Measurements from ENCODE around the gene RHCE.
"Not testable (repeated sequence)": the region's sequence is repeated elsewhere in the genome, so short reads cannot be mapped to it uniquely, and the experiment has no call there.

RHCE gene

GRCh38 chr1:25432749-25433388, 12.2 kb upstream of the RHCE start:
- DNase-seq = no peak

- no peak for DNase-seq
These were observed 11.5 kb upstream of the RHCE start for GRCh38 chr1:25431955-25432719.

- DNase-seq = no peak
These were observed 10.6 kb upstream of the RHCE start for GRCh38 chr1:25430967-25431881.

DNA sequence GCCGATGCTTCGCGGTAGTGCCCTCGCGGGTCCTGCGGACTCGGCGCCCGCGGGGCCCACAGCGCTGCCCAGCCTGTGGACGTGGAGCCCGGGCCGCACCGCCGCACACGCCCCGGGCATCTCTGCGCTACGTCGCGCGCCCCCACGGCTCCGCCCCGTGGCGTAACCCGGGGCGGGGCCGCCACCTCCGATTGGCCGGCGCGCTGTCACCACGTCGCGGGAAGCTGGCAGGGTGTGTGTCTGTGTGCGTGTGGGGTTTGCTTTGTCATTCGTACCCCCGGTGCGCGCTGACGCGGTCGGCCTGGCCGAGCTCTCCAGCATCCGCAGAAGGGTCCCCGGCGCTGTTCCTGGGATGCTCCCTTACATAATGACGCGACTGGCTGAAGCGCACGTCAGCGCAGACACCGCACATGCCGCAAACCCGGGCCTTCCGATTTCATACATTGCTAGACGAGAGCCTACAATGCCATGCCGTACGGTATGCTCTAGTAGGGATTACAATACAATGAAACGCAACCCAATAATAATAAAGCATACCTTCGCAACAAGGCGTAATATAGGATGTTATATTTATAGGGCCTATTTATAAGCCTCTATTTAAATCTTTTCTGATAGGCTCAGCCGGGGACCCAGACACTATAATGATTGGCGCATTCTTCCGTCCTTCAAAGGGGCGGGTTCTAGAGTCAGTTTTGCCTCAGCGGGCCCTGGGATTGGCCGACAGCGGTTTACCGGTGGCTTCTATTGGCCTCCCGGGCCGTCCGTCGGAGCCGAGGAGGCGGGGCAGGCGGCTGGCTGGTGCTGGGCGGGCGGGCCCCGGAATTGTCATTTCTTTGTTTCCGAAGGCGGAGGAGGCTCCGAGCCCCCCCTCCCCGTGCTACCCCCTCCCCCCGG, 9.7 kb upstream of the RHCE start, which contains the start of gene MACO1:
MACO1 (plus strand) TSS at position 825 of the 894 bp plus-strand sequence. CDS start 202 bp downstream, outside the sequence.
- DNase-seq = peak; percentile 89

- DNase-seq = no peak
These were observed 8.0 kb upstream of the RHCE start for GRCh38 chr1:25428475-25429166.

DNA sequence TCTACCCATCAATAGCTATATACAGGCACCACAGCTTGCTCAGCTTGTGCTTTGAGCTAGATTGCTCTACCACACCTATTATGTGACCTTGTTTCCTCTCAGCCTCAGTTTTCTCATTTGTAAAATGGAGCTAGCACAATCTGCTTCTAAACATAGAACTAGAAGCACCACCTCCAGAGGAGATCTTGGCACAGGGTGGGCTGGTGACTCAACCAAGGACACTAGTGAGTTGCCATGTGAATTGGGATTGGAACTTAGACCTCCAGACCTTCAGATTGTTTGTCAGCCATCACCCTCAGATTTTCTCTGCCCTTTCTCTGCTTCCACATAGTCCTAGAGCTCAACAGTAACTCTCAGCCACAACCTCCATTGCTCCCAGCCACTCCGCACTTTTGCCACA, 7.1 kb upstream of the RHCE start:
- no peak for DNase-seq

DNA sequence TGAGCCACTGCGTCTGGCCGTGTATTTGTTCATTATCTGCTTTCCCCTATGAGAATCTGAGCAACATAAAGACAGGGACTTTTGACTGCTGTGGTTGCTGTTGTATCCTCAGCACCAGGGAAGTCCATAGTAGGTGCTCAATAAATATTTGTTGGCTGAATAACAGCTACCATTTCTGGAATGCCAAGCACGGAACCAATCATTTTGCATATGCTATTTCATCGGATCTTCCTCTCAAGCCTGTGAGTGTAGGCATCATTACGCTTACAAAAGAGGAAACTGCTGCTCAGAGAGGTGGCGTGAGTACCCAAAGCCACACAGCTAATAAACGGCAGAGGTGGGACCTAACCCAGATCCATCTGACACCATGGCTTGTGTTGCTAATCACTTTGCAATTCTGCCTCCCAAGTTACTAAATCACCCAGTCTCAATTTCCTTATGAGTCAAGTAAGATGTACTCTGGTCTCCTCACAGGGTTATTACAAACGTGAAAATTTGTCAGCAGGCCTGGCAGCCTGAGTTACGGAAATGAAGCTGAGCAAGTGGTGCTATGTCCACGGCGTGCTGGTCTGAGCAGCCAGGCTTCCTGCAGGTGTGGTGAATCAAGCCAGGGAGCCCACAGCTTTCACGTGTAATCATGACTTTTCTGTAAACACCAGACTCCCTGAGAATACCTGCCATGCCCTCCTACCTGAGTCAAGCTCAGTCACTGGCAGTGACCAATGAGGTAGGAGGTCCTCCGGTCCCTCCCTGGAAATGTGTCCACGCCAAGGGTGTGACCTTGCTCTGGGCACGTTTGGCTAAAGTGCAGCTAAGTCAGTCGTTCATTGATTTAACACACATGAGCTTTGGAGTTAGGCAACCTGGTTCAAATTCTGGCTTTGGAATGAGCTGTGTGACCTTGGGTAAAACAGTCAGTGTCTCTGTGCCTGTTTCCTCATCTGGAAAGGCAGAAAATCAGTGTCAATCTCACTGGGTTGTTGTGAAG, 4.8 kb upstream of the RHCE start:
- DNase-seq = no peak

GRCh38 chr1:25423206-25423605, 2.6 kb upstream of the RHCE start:
- DNase-seq = not testable (repeated sequence)

GRCh38 chr1:25419339-25419738, 1.3 kb downstream of the RHCE start:
- DNase-seq = not testable (repeated sequence)

DNA sequence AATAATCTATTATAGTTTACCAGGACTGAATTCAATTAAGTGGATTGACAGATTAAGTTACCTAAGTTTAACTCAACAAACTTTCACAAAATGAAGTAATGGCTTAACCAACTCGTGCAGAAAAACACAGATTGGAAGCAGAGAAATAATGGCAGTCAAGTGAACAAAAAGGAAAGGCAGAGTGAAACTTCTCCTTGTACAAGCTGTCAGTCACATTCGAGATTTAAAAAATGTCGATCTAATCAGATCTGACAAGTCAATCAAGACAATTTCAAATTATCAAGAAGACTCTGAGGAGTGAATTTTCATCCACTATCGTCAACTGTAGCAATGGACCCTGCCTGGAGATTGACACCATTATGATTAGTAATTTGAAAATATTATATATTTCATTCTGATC, 3.3 kb downstream of the RHCE start:
- not testable (repeated sequence) for DNase-seq

DNA sequence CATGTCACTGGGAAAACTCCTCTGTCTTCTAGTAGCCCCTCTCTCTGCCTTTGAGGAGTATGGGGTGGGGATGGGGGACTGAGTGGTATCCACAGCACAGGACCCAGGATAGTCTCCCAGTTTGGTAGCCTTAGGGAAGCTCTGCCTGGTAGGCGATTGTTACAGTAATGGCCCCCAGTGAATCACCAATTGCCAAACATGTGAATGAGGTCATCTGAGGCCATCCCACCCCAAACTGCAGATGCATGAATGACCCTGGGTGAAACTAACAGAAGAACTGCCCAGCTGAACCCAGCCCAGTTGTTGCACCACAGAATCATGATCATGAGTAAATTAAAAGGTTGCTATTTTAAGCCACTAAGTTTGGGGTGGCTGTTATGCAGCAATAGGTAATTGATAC, 6.0 kb downstream of the RHCE start:
- not testable (repeated sequence) for DNase-seq

DNA sequence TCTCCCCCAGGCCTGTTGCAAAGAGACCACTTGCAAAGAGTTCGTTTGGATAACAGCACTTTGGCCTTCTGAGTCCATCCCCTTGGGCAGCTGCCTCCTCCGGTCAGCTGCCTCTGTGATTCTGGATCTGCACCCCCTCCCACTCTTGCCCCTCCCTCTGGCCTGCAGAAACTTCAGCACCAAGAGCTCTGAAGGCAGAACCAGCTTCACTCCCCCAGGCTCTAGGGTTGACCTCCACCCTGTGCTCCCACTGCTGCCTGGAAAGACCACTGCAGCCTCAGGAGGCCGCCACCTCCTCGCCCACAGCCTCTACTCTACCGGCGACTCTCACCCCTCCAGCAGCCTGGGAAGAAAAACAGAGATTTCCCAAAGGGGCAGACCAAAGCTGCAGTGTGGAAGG, 6.5 kb downstream of the RHCE start:
- not testable (repeated sequence) for DNase-seq

- not testable (repeated sequence) for DNase-seq
These were observed 7.6 kb downstream of the RHCE start for GRCh38 chr1:25412872-25413623.

DNA sequence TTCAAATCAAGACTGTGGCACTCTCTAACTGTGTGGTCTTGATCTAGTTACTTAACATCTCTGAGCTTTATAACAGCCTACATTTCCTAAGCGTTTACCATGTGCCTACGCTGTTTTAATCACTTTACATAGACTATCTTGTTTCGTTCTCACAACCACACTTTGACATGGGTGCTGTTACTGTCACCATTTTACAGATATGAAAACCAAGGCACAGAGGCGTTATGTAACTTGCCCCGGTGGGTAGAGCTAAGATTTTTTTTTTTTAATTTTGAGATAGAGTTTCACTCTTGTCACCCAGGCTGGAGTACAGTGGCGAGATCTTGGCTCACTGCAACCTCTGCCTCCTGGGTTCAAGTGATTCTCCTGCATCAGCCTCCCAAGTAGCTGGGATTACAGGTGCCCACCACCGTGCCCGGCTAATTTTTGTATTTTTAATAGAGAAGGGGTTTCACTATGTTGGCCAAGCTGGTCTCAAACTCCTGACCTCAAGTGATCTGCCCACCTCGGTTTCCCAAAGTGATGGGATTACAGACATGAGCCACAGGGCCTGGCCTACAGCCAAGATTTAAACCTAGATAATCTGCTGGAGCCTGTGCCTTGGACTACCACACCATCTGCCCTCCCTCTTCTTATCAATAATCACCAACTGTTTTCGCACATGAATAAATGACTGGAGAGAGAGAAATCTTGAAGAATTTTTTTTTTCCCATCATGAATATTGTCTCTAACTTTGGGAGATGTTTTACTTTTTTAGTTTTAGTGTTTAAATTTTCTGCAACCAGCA, 10.8 kb downstream of the RHCE start:
- DNase-seq = not testable (repeated sequence)

GRCh38 chr1:25405731-25406305, 14.8 kb downstream of the RHCE start:
- not testable (repeated sequence) for DNase-seq

DNA sequence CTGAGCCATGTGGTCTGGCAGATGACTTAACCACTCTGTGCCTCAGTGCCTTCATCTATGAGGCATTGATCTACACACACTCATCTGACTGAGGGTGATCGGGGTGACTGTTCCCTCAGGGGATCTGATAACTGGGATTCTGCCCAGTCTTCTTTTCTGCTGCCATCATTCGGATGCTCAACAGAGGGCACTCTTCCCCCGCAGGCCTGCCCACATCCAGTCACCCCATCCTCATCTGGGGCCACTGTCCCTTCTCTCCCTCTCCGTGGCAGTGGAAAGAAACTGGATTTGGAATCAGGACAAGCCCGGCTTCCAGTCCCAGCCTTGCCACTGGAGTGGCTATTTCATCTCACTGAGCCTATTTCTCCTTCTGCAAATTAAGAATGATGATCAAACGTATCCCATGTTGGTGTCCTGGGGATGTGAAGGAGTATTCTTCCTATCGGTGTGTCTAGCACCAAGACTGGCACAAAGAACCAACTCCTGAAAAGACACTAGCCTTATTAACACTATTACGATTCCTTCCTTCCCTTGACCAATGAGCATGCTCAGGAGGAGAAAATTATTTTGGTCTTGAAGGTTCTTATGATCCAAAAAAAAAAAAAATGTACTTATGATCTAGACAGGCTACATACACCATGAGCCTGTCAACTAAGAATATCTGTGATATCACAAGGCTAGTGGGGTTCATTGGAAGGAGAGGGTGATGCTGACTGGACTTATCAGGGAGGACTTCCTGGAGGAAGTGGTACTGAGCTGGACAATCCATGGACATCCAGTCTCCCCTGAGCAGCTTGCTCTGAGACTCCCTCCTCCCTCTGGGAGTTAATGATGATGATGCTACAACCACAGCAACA, 17.4 kb downstream of the RHCE start:
- not testable (repeated sequence) for DNase-seq

- not testable (repeated sequence) for DNase-seq
These were observed 22.5 kb downstream of the RHCE start for GRCh38 chr1:25398079-25398478.

All from GDM1 (cell line).